ENCODE results near the gene MIDN. TPM values are rescaled to one million over a fixed set of nuclear protein-coding genes. Genes with fewer than 3 reads are reported as not detected.

MIDN gene
- polyA plus RNA-seq, 2 of the 4 experiments (the other 2 are of a cell fraction) = 9.1 to 31.4 TPM

- ChIA-PET CTCF (interaction anchor here (1.5 to 18.7 kb wide), 3 partner anchors 10 to 19 kb away, joined by 6 to 500 read pairs (median 10); partner anchors contain the start of gene ATP5F1D), POLR2A (interaction anchor here (2.0 kb wide), 1 partner anchor 9 kb away, joined by 14 read pairs; no protein-coding TSS in a partner anchor)
- ATAC-seq = no peak
- Histone ChIP-seq H3K9me3 (no peaks in the 10 kb centered on the region), H3K4me3 (peak overlapping the region; percentile 73), H3K27ac (peak overlapping the region; percentile 98 to 100), H3K4me1 (peaks cover 68% of the 10 kb centered on the region), H3K4me2 (peak overlapping the region; percentile 91)
- 9% methylated on average over 4 of the region's 21 CpGs for WGBS (ENCODE audit: missing lambda C conversion rate)
- DNase-seq (ENCODE audit: low read depth in 1 of 2, low spot score in 1 of 2) = no peak
- no peak for FAIRE-seq
- TF ChIP-seq BHLHE40 (IDR thresholded peaks at IDR 0.05; ENCODE audit: low read depth, low read length) (no peak), SMC3 (IDR thresholded peaks at IDR 0.05) (no peak), NFE2L2 (conservative IDR thresholded peaks at IDR 0.05; ENCODE audit: low read length) (no peak), FOSB (CRISPR knock-in tag; IDR thresholded peaks at IDR 0.05) (no peak), POLR2A (IDR thresholded peaks at IDR 0.05; ENCODE audit: low read length) (no peak), JUNB (IDR thresholded peaks at IDR 0.05) (no peak), MAX (IDR thresholded peaks at IDR 0.05) (0 out of 2 replicates have a peak, but pooled peaks have one; percentile 2)
These were observed 14.3 kb downstream of the MIDN start for GRCh38 chr19:1262623-1263123.

GRCh38 chr19:1263188-1263587 lies 14.8 kb downstream of the MIDN start:
- 70% methylated on average over 4 of the region's 5 CpGs for WGBS (ENCODE audit: missing lambda C conversion rate)
- Histone ChIP-seq H3K4me1 (peaks cover 68% of the 10 kb centered on the region), H3K4me2 (peak overlapping the region; percentile 91), H3K4me3 (peak overlapping the region; percentile 73; the same call in 1 of the 3 replicates), H3K27ac (peak overlapping the region; percentile 98 to 100), H3K9me3 (no peaks in the 10 kb centered on the region)
- POLR2A ChIA-PET = no interaction called here
- DNase-seq (ENCODE audit: low read depth in 1 of 2, low spot score in 1 of 2) = no peak
- CTCF ChIA-PET = interaction anchor here (1.5 to 18.7 kb wide), 2 partner anchors 10 to 19 kb away, joined by 10 to 500 read pairs; partner anchors contain the start of gene ATP5F1D
- no peak for TF ChIP-seq NFE2L2 (conservative IDR thresholded peaks at IDR 0.05; ENCODE audit: low read length)
- TF ChIP-seq CTCF (IDR thresholded peaks at IDR 0.05) = no peak
- no peak for TF ChIP-seq HES2 (IDR thresholded peaks at IDR 0.05)
- TF ChIP-seq KDM1A (IDR thresholded peaks at IDR 0.05; ENCODE audit: low read depth) = no peak
- no peak for TF ChIP-seq EHMT2 (IDR thresholded peaks at IDR 0.05; ENCODE audit: low read depth)
- no peak for TF ChIP-seq FOSB (CRISPR knock-in tag; IDR thresholded peaks at IDR 0.05)
- no peak for TF ChIP-seq HOXA7 (CRISPR knock-in tag; IDR thresholded peaks at IDR 0.05)
- TF ChIP-seq RARB (CRISPR knock-in tag; IDR thresholded peaks at IDR 0.05) = no peak
- no peak for TF ChIP-seq BCL3 (IDR thresholded peaks at IDR 0.05)
- TF ChIP-seq CEBPB (IDR thresholded peaks at IDR 0.05) = no peak
- no peak for TF ChIP-seq RAD21 (conservative IDR thresholded peaks at IDR 0.05 in 1 of 2, IDR thresholded peaks at IDR 0.05 in 1 of 2)
- no peak for TF ChIP-seq PBX3 (IDR thresholded peaks at IDR 0.05)
- TF ChIP-seq ZFP36 (IDR thresholded peaks at IDR 0.05; ENCODE audit: borderline replicate concordance, partially characterized antibody) = no peak
- TF ChIP-seq NR3C1 (IDR thresholded peaks at IDR 0.05) = no peak
- TF ChIP-seq MAFK (IDR thresholded peaks at IDR 0.05; ENCODE audit: partially characterized antibody) = no peak
- no peak for FAIRE-seq
- no peak for ATAC-seq

Data from A549 (cell line).